Stimulated activated CD4-positive, alpha-beta T cell treated with anti-CD3 and anti-CD28 coated beads, Interleukin-1b, Interleukin-23, amount 100 ng/mL, for 1 hour (primary cell): ENCODE measurements around the gene NAV2.
A peak's percentile ranks its signal among the peaks of the same experiment; 100 is the strongest.
"Not testable (repeated sequence)": the region's sequence is repeated elsewhere in the genome, so short reads cannot be mapped to it uniquely, and the experiment has no call there.

Experiments
- DNase-seq, 2 donors: peaks; one replicate each; pipeline ENCODE4 v3.0.0-alpha.2; 2020; ENCODE audit warnings: low read depth in 2 of 2

Gene NAV2

DNA sequence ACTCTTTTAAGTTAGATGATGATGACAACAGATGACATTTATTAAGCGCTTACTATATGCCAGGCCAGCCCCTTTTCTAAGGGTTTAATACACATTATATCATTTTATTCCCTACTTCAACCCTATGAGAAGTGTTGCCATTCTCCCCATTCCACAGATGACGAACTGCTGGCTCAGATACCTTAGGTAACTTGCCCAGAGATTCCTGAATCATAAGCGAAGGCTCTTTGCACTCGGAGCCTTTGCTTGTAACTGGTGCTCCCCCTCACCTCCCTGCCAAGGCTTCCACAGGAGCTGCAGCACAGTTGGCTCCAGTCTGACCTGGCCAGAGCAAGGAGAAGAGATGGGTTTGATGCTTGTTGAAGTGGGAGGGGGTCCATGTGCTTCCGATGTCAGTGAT is 404.7 kb downstream of the NAV2 start:
- no peak for DNase-seq

DNA sequence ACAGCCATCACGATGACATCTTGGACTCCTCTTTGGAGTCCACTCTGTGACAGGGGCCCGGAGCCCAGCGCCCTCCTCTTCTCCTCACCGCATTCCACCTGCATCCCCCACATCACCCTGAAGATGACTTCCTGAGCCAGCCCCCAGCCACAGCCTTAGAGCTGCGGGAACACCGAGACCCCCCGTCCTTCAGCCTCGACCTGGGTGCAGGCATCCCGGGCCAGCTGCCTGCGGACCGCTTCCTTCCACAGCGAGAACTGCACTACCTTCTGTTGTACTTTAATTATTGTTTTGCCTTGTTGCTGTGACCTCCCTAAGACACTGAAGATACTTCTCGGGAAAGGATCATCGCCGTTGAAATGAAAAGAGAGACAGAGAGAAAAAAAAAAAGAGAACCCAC is 405.6 kb downstream of the NAV2 start:
- no peak for DNase-seq

GRCh38 chr11:20119315-20119714 is 406.7 kb downstream of the NAV2 start:
- no peak for DNase-seq

DNA sequence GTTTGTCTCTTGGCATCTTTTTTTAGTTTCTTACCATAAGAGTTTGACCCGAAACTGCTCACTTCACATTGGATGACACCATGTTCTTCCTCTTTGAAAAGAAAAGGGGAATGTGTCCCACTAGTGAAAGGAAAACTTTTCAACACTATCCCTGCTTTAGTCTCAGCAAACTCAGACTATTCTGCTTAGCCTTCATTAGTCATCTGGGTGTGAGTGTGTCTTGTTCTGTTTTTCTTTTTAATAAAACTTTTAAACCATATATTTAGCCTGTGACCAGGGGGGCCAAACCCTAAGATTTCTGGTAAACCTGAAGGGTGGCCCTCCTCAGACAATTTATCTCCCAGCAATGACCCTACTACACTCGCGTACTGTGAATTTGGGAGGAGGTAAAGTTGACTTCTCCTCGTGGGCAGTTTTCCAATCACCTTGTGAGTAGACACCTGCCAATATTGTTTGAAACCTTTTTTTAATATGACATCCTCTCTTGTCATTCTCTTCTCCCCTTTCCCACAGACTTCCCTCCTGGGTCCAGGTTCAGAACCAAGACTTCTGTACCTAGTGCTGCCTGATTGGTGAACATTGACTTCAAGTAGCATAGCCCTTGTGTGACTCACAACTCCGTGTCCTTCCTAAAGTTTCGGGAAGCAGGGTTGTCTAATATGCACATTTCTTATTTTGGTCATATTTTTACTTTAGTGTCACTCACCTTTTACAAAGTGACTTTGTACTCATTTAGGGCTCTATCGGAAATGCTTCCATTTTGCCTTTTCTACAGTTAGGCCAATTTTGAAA is 407.7 kb downstream of the NAV2 start:
- no peak for DNase-seq

DNA sequence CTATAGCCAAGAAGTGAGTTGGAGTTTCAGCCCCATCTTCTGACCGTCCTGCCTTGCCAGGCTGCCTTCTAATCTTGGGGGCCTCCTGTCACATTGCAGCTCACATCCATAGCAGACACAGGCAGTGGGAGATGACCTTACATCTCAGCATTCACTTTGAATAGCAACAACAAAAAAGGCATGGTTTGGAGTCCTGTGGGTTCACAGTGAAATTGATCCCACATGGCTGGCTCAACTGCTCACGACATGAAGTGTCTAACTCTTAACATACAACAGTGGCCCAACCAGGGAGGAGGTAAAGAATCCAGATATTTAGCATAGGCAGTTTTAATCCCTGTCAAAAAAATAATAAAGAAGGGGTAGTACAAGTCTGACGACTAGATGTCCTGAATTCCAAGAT is 409.5 kb downstream of the NAV2 start:
- no peak for DNase-seq

DNA sequence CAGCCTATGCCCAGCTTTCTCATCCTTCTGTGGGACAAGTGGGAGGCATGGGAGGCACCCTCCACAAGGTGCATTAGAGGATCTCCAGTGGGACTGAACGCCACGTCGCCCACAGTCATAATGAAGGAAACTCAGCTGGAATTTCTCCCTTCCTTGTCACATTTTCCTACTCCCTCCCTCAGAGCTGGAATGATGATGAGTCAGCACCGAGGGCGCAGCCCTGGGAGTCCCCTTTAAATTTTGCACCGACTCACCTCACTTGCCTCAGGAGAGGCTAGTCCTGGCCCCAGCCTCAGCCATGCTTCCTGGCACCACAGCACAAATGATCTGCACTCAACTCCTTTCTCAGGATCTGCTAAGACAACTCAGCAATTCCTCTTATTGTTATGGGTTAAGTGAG is 413.3 kb downstream of the NAV2 start:
- DNase-seq = no peak

DNA sequence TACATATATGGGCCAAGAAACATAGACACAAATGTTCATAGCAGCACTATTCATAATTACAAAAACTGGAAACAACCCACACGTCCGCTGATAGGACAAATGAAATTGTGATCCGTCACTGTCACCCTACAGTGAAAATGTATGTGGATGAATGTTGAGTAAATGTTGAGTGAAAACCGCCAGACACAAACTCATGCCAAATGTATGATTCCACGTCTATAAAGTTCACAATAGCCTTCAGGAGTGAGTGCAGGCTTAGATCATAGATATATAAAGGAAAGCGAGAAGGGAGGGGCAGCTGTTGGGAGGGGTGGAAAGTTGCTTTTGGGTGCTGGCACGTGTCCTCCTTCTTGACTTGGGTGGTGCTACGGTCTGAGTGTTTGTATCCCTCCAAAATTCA is 414.1 kb downstream of the NAV2 start:
- no peak for DNase-seq

- peak; percentile 41 to 68 for DNase-seq
Measured at GRCh38 chr11:20127671-20128527, 415.3 kb downstream of the NAV2 start.

DNA sequence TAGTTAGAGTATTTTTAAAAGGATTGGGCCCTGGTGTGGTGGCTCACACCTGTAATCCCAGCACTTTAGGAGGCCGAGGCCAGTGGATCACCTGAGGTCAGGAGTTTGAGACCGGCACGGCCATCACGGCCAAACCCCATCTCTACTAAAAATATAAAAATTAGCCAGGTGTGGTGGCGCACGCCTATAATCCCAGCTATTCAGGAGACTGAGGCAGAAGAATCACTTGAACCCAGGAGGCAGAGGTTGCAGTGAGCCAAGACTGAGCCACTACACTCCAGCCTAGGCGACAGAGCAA is 415.8 kb downstream of the NAV2 start:
- DNase-seq = not testable (repeated sequence)

DNA sequence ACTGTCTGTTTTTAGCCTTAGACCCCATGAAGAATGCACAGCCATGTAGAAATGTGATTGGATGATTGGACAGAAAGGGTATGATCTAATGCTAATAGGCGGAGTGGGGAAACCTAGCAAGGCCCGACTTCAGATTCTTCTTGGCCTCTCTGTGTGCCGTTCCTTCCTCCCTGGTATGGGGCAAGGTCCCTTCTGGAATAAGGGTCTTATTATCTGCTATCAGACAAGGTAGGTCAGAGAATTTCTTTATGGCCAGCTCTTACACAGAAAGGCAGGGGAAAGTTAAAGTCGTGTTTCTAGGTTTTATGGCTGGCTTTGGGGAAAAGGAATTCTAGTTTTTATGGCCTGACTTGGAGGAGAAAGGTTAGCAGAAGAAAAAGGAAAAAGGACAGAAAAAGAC is 417.0 kb downstream of the NAV2 start:
- no peak for DNase-seq

DNA sequence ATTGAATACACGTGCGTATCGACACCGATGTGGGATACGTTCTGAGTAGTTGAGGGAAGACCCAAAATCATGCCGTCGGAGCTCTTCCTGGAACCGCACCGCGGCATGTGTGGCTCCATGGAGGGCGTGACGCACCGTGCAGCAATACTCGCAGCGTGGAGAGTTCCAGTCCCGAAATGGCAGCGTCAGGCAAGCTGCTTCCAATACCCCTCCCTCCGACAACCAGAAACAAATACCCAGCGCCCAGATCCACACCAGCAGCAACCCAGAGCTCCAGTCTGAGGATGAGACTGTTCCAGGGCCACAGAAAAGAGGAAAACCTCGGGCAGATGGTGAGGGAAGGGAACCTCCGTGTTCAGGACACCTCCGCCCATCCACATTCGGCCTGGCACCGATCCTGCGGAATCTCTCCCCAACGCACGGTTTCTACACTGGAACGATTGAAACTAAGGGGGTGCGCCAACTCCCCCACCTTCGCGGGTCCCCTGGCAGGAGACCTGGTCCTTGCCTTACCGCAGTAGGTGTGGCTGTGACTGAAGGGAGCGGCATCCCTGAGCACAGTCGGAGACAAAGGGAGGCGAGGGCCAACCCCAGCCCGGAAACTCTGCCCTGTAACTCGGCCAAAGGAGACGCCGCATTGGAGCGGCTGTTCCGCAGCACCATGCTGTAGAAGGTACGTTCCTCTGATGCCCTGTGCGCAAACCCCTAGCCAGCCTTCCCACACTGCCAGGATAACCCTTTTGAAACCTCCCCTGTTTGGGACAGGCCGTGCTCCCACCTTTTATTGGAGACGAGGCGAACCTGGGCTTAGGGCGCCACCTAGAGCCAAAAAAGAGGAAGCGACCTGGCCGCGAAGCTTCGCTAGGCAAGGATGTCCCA is 419.4 kb downstream of the NAV2 start:
- no peak for DNase-seq

DNA sequence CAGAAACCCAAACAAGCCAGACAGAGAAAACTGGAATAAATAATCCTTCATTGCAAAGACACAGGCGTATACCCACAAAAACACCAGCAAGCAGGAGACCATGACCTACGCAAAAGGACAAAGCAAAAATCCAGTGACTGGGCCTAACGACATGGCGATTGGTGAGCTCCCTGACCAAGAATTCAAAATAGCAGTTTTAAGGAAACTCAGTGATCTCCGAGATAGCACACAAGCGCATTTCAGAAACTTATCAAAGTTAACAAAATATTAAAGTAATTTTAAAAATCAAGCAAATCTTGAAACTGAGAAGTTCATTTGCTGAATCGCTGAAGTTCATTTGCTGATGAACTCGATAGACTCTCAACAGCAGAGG is 420.0 kb downstream of the NAV2 start:
- no peak for DNase-seq

- DNase-seq = no peak
Measured at GRCh38 chr11:20134991-20135736, 422.5 kb downstream of the NAV2 start.

- DNase-seq = no peak
Measured at GRCh38 chr11:20137637-20138036, 425.0 kb downstream of the NAV2 start.

DNA sequence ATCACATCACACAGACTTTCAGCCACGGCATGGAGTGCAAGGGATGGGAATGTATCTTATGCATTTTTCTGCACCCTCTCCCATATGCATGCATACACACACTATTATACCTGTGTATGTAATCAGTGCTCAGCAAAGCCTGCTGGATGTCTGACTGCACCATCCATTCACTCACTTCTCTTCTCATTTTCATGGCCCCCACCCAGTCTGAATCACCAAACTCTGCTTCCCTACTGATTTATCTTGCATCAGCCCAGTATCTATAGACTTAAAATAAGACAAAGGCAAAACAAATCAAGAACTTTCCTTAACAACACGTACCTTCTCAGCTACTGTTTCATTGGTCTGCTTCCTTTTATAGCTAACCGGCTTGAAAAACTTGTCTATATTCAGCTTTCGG is 426.1 kb downstream of the NAV2 start:
- DNase-seq = no peak

DNA sequence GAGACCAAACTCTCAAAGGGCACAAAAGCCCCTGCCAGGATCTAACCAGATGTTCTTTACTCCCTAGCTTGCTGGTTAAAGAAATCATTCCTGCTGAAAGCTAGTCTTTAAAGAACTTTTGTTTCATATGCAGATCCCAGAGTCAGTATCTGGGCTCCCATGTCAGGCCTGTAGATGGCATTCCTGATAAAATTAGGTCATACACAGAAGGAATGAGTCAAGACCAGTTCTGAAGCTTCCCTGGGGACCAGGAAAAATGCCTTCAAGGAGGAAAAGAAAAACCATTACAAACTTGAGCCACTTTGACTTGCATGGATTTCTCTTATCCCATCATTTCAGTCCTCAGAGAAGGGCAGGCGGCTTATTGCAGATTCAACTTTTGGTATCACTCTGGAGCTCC is 441.7 kb downstream of the NAV2 start:
- no peak for DNase-seq

GRCh38 chr11:20155683-20156279 is 443.1 kb downstream of the NAV2 start:
- DNase-seq = no peak

DNA sequence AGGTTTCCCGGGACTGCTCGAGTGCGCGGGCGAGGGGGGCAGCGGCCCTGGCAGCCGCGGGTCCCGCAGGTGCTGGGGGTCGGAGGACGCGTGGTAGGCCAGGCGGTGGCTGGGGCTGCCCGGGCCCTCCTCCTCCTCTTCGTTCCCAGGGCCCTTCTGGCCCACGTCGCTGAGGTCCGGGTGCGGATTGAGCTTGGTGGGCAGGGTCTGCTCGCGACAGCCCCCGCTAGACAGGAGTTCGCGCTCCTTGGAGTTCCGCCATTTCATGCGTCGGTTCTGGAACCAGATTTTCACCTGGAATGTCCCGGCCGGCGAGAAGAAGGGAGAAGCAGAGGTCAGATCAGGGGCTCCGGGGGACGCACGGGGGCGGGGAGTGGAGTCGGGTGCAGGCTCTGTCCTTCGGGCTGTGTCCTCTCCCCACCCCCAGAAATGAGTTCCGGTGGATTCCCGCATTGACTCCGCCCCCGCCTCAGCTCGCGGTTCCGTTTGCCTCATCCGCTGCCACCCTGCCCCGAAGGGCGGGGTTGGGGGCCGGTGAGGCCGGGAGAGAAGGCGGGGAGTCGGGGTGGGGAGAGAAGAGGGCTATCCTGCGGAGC is 443.7 kb downstream of the NAV2 start:
- DNase-seq = peak in 1 of 2 donors; percentile 16

- no peak for DNase-seq
Measured at GRCh38 chr11:20156876-20157613, 444.4 kb downstream of the NAV2 start.

DNA sequence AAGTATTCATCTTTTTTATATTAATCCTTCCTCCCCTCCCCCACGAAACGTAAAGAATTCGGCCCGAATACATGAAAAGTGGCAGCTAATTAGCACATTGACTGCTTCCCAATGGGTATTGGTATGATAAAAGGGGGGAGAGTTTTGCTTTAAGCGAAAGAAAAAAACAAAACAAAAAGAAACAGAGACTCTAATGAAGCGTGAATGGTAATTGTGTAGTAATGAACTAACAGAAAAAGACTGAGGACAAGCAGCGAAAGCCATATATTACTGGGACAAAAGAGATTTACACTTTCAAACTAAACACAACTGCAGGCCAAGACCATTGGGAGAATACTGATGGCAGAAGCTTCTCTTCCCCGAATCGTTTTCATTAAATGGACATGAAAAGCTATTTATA is 445.1 kb downstream of the NAV2 start:
- no peak for DNase-seq
